Adrenal gland (tissue), 12 donors: ENCODE measurements around the gene ZNF277. TPM values are rescaled to one million over a fixed set of nuclear protein-coding genes. Genes with fewer than 3 reads are reported as not detected.

ENCODE experiments used
- DNase-seq, 7 donors: peaks; one replicate each; pipeline ENCODE4 v3.0.0-alpha.2; 2019 to 2020
- H3K27ac ChIP-seq, 5 donors: fragments of 200-600 bp; sonication (generic) in 4 of 5; 1 replicate in 3 of 5; 2 replicates in 2 of 5; pipeline versions ENCODE4 v1.5.1 to v1.8.0; 2016 to 2020; ENCODE audit warnings: mild to moderate bottlenecking in 1 of 5
- H3K27me3 ChIP-seq: fragments of 200-600 bp; 2 replicates; pipeline ENCODE4 v1.8.0; 2021
- H3K36me3 ChIP-seq, 2 donors: fragments of 200-600 bp; replicated peaks in 1 of 2; 1 replicate in 1 of 2; 2 replicates in 1 of 2; pipeline versions ENCODE4 v1.5.1 to v1.8.0; 2018 to 2022
- H3K4me1 ChIP-seq, 2 donors: fragments of 200-600 bp; replicated peaks in 1 of 2; 1 replicate in 1 of 2; 2 replicates in 1 of 2; pipeline versions ENCODE4 v1.5.1 to v1.8.0; 2018 to 2021
- H3K4me3 ChIP-seq, 4 donors: fragments of 200-600 bp; sonication (generic) in 3 of 4; one replicate each; pipeline ENCODE4 v1.5.1; 2016 to 2018
- H3K9me3 ChIP-seq, 3 donors: fragments of 200-600 bp; sonication (generic) in 1 of 3; replicated peaks in 1 of 3; 1 replicate in 2 of 3; 2 replicates in 1 of 3; pipeline versions ENCODE4 v1.5.1 to v1.8.0; 2016 to 2021
- CTCF ChIP-seq, 6 experiments: fragments of 450-650 bp in 4 of 6; fragments of 200-600 bp in 2 of 6; sonication (generic) in 1 of 6; IDR thresholded peaks; 1 replicate in 5 of 6; 2 replicates in 1 of 6; pipeline versions ENCODE4 v1.5.1 to v1.8.0; 2016 to 2021; ENCODE audit warnings: antibody characterized with exemption in 6 of 6, mild to moderate bottlenecking in 2 of 6, moderate library complexity in 1 of 6
- POLR2A ChIP-seq, 2 donors: fragments of 450-650 bp; IDR thresholded peaks; one replicate each; pipeline ENCODE4 v1.6.1; 2017; ENCODE audit warnings: antibody characterized with exemption in 2 of 2, mild to moderate bottlenecking in 2 of 2, moderate library complexity in 1 of 2
- WGBS, 4 donors: extraction: QIAGEN DNeasy Blood & Tissue Kit in 2 of 4; methylation state at CpG; one replicate each; pipeline versions ENCODE4 v1.1.5 to v1.1.7; 2013 to 2017; 5-methylcytosine and 5-hydroxymethylcytosine counted together
- intact Hi-C, 2 donors: fragments of 100-400 bp; cut with DNase I; formaldehyde crosslinking; loops; one replicate each; pipeline versions ENCODE4 v1.14.1 to v1.15.0; 2022 to 2023
- polyA plus RNA-seq, 3 donors: library from polyadenylated mRNA; stranded (reverse); fragments of 200-250 nt in 2 of 3; fragments of 350-450 nt in 1 of 3; fragmentation: Illumina TruSeq in 1 of 3; extraction: RNeasy Lipid Tissue Mini Kit (QIAGEN cat#74804) in 1 of 3; gene quantifications; one replicate each; pipeline ENCODE4 v1.2.3, GENCODE V29; 2013 to 2014
- total RNA-seq, 9 donors: library from RNA; depleted of rRNA in 4 of 9; stranded (reverse); fragments of >200 nt in 4 of 9; fragments of 120-200 nt in 1 of 9; fragmentation: NEBNext Ultra II Directional in 1 of 9; extraction: Animal tissue kit (Norgen Biotek cat#: 25700) in 1 of 9; gene quantifications; one replicate each; pipeline versions ENCODE4 v1.1.0 to v1.2.4, GENCODE V29; 2013 to 2023
- donor health status: healthy with polysubstance abuse.
- donor health status: Bipolar disorder and iron deficiency.
- donor health status: DM: yes; HTN: yes; CAD: no.
- donor health status: DM: no; HTN: no; CAD: no.
- donor health status: DM: no; HTN: no; CAD: no.
- donor health status: DM: yes; HTN: yes; CAD: no.

The ZNF277 gene
- total and polyA plus RNA-seq, 12 donors = 12.6 to 30.6 (median 19.7) TPM

- 94 to 97% (median 96%) methylated on average over 5 of the region's 5 CpGs for WGBS, 4 donors
- no peaks in the 10 kb centered on the region for H3K27me3 ChIP-seq
- intact Hi-C loops = no loop called here
- no peaks in the 10 kb centered on the region for H3K36me3 ChIP-seq
- no peak overlapping the region for H3K4me3 ChIP-seq
- no peaks in the 10 kb centered on the region for H3K9me3 ChIP-seq
- peaks cover 0 to 3% of the 10 kb centered on the region in 2 donors for H3K4me1 ChIP-seq
- no peak overlapping the region for H3K27ac ChIP-seq
- TF ChIP-seq POLR2A (IDR thresholded peaks at IDR 0.05) (no peak), CTCF (IDR thresholded peaks at IDR 0.05) (no peak)
- no peak for DNase-seq
Observed at GRCh38 chr7:112176693-112177415, 29.6 kb upstream of the ZNF277 start.

DNA sequence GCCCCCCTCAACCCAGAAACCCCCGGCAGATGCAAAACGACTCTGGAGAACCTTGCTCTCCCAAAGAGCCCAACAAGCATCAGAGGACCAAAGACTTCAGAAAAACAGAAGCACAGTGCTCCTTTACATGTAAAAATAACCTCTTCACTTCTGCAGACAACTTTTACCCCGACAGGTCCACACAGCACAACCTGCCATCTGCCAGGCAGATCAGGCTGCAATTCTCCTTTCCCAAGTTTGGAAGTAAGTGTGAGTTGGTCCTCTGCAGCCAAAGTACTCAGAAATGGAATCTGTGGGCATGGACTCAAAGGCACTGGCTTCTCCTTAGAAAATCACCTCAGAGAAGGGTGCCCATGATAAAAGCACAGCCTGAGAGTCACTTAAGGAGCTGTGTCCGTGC is 26.3 kb upstream of the ZNF277 start:
- TF ChIP-seq CTCF (IDR thresholded peaks at IDR 0.05) (no peak), POLR2A (IDR thresholded peaks at IDR 0.05) (no peak)

DNA sequence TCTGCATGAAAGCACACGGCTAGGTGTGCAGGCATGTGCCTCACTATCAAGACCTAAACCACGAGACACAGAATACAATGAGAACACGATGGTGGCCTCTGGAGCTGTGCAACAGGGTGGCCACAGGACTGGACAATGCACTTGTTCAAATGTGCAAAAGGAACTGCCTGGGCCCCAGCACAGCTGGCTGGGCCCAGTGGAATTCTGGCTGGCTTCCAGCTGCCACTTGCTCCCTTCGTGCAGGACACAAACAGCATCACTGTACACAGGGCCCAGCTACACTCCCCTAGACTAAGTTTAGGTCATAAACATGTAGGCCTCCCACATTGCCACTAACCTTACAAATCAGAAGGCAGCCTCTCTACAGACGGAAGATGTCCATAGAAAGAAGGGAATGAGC is 23.7 kb upstream of the ZNF277 start:
- TF ChIP-seq CTCF (IDR thresholded peaks at IDR 0.05) (no peak), POLR2A (IDR thresholded peaks at IDR 0.05) (no peak)
- 77 to 85% (median 80%) methylated on average over 5 of the region's 5 CpGs for WGBS, 4 donors
- Histone ChIP-seq H3K27ac (no peak overlapping the region), H3K9me3 (no peaks in the 10 kb centered on the region), H3K36me3 (no peaks in the 10 kb centered on the region), H3K4me1 (peaks cover 0 to 18% of the 10 kb centered on the region in 2 donors), H3K27me3 (no peaks in the 10 kb centered on the region), H3K4me3 (no peak overlapping the region)
- peak in 4 of 7 donors; percentile 26 to 41 (median 35) for DNase-seq
- intact Hi-C loops = no loop called here

More for the DNA sequence above, 26.3 kb upstream of the ZNF277 start:
- intact Hi-C loops = no loop called here
- Histone ChIP-seq H3K27ac (no peak overlapping the region), H3K4me1 (peaks cover 0 to 3% of the 10 kb centered on the region in 2 donors), H3K4me3 (no peak overlapping the region), H3K27me3 (no peaks in the 10 kb centered on the region), H3K9me3 (no peaks in the 10 kb centered on the region), H3K36me3 (no peaks in the 10 kb centered on the region)
- 79 to 86% (median 83%) methylated on average over 4 of the region's 4 CpGs for WGBS, 4 donors
- no peak for DNase-seq

- no peak overlapping the region for H3K4me3 ChIP-seq
- no peak overlapping the region for H3K27ac ChIP-seq
- H3K27me3 ChIP-seq = no peaks in the 10 kb centered on the region
- H3K9me3 ChIP-seq = no peaks in the 10 kb centered on the region
- no peak for TF ChIP-seq CTCF (IDR thresholded peaks at IDR 0.05)
- no peak for TF ChIP-seq POLR2A (IDR thresholded peaks at IDR 0.05)
- peaks cover 0 to 18% of the 10 kb centered on the region in 2 donors for H3K4me1 ChIP-seq
- H3K36me3 ChIP-seq = no peaks in the 10 kb centered on the region
- intact Hi-C loops = no loop called here
- no peak for DNase-seq
- 59 to 95% (median 79%) methylated on average over 1 of the region's 1 CpG for WGBS, 4 donors
Observed at GRCh38 chr7:112183266-112183665, 23.2 kb upstream of the ZNF277 start.
